Immature natural killer cell (primary cell): ENCODE measurements around the gene ACOX3. TPM values are rescaled to one million over a fixed set of nuclear protein-coding genes. Genes with fewer than 3 reads are reported as not detected.
A peak's percentile ranks its signal among the peaks of the same experiment; 100 is the strongest.
"Not testable (repeated sequence)": the region's sequence is repeated elsewhere in the genome, so short reads cannot be mapped to it uniquely, and the experiment has no call there.

Source experiments
- DNase-seq, 3 donors: peaks; one replicate each; pipeline ENCODE4 v3.0.0; 2022; ENCODE audit warnings: mixed read lengths in 1 of 3
- H3K27ac Mint-ChIP-seq, 6 donors: one replicate each; pipeline ENCODE4 v1.8.0; 2020; ENCODE audit warnings: mixed read lengths in 6 of 6, mild to moderate bottlenecking in 5 of 6, inconsistent platforms in 4 of 6, moderate library complexity in 3 of 6
- H3K27me3 Mint-ChIP-seq, 3 donors: one replicate each; pipeline ENCODE4 v1.8.0; 2020 to 2021; ENCODE audit warnings: low read depth in 3 of 3, mild to moderate bottlenecking in 3 of 3, mixed read lengths in 3 of 3, moderate library complexity in 3 of 3, inconsistent platforms in 1 of 3
- H3K36me3 Mint-ChIP-seq, 3 donors: one replicate each; pipeline ENCODE4 v1.8.0; 2020; ENCODE audit warnings: mixed read lengths in 3 of 3, inconsistent platforms in 2 of 3, mild to moderate bottlenecking in 2 of 3
- H3K4me1 Mint-ChIP-seq, 2 donors: one replicate each; pipeline ENCODE4 v1.8.0; 2020; ENCODE audit warnings: inconsistent platforms in 2 of 2, mild to moderate bottlenecking in 2 of 2, mixed read lengths in 2 of 2, moderate library complexity in 1 of 2
- H3K4me3 Mint-ChIP-seq, 5 donors: one replicate each; pipeline ENCODE4 v1.8.0; 2020; ENCODE audit warnings: mild to moderate bottlenecking in 5 of 5, mixed read lengths in 5 of 5, inconsistent platforms in 3 of 5, moderate library complexity in 3 of 5
- H3K9me3 Mint-ChIP-seq, 6 donors: one replicate each; pipeline ENCODE4 v1.8.0; 2020; ENCODE audit warnings: mild to moderate bottlenecking in 6 of 6, mixed read lengths in 6 of 6, inconsistent platforms in 4 of 6, moderate library complexity in 3 of 6
- polyA plus RNA-seq, 3 donors: library from polyadenylated mRNA; unstranded; fragments of 300-500 nt; fragmentation: Illumina TruSeq; gene quantifications; one replicate each; pipeline ENCODE4 v1.2.3, GENCODE V29; 2021

The ACOX3 gene
- polyA plus RNA-seq, 3 donors from 2014 or later = 11.3 to 15.9 (median 15.8) TPM

DNA sequence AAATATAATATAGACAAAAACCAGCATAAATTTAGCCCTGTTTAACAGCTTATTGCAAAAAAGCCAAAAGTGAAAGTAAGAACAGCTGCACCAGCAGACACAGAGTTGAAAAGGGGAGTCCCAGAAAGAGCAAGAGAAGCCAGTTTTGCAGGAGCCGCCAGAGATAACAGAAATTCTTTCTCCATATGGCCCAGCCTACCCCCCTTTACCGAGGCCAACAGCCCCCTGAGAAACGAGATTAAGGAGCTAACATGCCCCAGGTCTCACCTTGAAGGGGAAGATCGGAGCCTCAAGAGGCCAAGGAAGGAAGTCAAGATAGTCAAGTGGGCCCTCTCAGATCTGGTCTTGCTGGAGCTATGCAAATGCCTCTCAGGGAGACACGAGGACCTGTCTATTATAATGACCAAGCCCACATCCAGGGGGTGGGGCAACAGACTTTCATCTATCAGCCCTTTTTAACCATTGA lies 4.8 kb downstream of the ACOX3 start:
- DNase-seq = peak; percentile 14 to 17 (median 14)
- peak overlapping the region; percentile 70 to 80 (median 76) for H3K4me3 Mint-ChIP-seq
- H3K9me3 Mint-ChIP-seq = no peaks in the 10 kb centered on the region
- peaks cover 0 to 4% (median 0%) of the 10 kb centered on the region in 3 donors for H3K36me3 Mint-ChIP-seq
- H3K4me1 Mint-ChIP-seq = peaks cover 53 to 67% of the 10 kb centered on the region in 2 donors
- H3K27ac Mint-ChIP-seq = peak overlapping the region; percentile 80 to 91 (median 90)
- H3K27me3 Mint-ChIP-seq = peaks cover 3 to 13% (median 8%) of the 10 kb centered on the region in 3 donors

DNA sequence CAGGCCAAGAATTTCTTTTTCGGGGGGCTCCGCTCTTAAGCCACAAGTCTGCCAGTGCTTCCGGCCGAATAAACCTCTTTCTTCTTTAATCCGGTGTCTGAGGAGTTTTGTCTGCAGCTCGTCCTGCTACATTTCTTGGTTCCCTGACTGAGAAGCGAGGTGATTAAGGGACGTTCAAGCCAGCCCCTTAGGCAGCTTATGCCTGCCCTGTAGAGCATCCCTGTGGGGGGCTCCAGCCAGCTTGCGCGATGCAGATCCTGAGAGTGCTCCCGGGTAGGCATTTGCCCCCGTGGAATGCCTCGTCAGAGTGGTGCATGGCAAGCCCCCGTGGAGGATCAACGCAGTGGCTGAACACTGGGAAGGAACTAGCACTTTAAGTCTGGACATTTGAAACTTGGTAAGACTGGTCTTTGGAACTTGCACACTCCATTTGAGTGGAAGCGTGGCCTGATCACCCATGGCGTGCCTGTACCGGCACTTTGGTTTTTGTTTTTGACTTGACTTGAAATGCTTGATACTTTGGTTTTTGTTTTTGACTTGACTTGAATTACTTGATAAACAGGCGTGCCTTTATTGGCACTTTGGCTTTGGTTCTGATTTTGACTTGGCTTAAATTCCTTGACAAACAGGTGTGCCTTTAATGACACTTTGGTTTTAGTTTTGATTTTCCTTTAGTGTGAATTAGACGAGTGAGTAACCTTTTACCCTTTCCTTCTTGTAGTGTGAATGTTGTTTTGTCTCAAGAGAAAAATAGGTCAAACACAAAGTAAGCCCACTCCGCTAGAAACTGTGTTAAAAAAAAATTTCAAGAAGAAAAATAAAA lies 6.1 kb downstream of the ACOX3 start:
- H3K4me1 Mint-ChIP-seq = peaks cover 41 to 55% of the 10 kb centered on the region in 2 donors
- H3K27me3 Mint-ChIP-seq = peaks cover 0 to 7% (median 0%) of the 10 kb centered on the region in 3 donors
- peak overlapping the region in 4 of 5 donors; percentile 17 to 80 (median 78) for H3K4me3 Mint-ChIP-seq
- H3K9me3 Mint-ChIP-seq = no peaks in the 10 kb centered on the region
- peaks cover 0 to 4% (median 0%) of the 10 kb centered on the region in 3 donors for H3K36me3 Mint-ChIP-seq
- H3K27ac Mint-ChIP-seq = peak overlapping the region; percentile 67 to 91 (median 90)
- DNase-seq = no peak

DNA sequence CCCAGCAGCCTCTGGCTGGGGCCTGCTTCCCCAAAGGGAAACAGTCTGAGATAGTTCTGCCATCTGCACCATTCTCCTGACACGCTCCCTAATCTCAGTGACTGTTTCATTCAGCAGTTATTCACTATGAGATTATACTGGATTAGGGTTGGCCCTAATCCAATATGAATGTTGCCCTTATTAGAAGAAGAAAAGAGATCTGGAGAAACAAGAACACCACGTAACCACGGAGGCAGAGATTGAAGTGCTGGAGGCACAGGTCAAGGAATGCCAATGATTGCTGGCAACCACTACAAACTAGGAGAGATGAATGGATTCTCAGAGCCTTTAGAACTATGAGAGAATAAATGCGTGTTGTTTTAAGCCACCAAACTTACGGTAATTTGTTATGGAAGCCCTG lies 7.4 kb downstream of the ACOX3 start:
- Mint-ChIP-seq H3K4me3 (no peak overlapping the region), H3K27me3 (peaks cover 5 to 16% (median 10%) of the 10 kb centered on the region in 3 donors), H3K9me3 (no peaks in the 10 kb centered on the region), H3K27ac (peak overlapping the region in 3 of 6 donors; percentile 12 to 23 (median 17)), H3K4me1 (peaks cover 41 to 55% of the 10 kb centered on the region in 2 donors), H3K36me3 (peaks cover 0 to 4% (median 0%) of the 10 kb centered on the region in 3 donors)
- no peak for DNase-seq

DNA sequence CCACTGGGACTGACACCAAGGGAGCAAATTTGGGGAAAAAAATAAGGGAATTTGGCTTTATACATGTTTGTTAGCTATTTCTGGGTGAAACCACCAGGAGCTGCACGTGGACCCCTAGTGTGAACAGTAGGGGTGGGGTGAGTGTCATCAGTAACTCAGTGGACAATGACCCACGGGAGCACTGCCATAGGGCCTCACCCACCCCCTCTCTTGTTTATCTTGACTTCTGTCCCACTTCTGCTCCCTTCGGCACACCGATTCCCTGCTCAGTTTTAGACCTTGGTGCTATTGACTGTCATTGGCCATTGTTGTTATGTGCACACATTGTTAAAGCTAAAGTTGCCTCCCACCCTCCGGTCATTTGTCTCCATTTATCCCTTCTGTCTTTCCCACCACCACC lies 9.0 kb downstream of the ACOX3 start:
- Mint-ChIP-seq H3K9me3 (no peaks in the 10 kb centered on the region), H3K27me3 (peaks cover 9 to 21% (median 13%) of the 10 kb centered on the region in 3 donors), H3K27ac (no peak overlapping the region), H3K4me3 (no peak overlapping the region), H3K36me3 (peaks cover 0 to 4% (median 0%) of the 10 kb centered on the region in 3 donors), H3K4me1 (peaks cover 46 to 58% of the 10 kb centered on the region in 2 donors)
- DNase-seq = no peak

DNA sequence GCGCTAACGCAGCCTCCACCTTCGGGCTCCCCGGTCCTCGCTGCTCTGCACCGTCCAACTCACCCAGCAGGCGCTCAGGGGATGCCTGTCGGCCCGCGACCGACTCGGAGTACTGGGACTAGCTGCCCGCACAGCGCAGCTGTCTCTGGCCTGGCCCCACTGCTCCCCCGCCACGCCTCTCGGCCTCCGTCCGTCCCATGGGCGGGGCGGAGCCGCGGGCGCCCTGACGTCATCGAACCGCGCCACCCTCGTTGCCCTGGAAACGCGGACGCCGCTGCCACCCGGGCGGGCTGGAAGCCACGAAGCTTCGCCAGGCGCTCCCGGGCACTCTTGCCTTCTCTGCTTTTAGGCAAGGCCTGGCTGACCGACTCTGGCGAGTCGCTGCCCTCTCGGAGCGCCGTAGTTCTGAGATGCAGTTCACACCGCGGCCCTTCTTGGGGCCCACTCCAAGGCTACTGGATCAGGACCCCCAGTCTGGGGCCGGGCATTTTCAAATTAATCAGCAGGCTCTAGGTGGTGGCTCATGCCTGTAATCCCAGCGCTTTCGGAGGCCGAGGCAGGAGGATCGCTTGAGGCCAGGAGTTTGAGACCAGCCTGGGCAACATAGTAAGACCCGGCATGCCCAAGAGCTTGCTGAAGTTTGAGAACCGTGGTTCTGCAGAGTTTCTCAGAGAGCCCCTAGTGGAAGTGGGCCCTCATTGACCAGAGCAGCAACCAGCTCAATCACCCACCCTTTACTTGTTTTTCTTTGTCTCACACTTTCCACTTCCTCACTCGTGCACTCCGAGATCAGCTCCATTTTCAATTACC lies 12.0 kb downstream of the ACOX3 start:
- Mint-ChIP-seq H3K9me3 (no peaks in the 10 kb centered on the region), H3K4me1 (peaks cover 25 to 41% of the 10 kb centered on the region in 2 donors), H3K27ac (peak overlapping the region; percentile 77 to 96 (median 92)), H3K36me3 (peaks cover 0 to 4% (median 0%) of the 10 kb centered on the region in 3 donors), H3K4me3 (peak overlapping the region; percentile 92 to 97 (median 95)), H3K27me3 (peaks cover 9 to 17% (median 13%) of the 10 kb centered on the region in 3 donors)
- DNase-seq = peak; percentile 91 to 94 (median 93)

DNA sequence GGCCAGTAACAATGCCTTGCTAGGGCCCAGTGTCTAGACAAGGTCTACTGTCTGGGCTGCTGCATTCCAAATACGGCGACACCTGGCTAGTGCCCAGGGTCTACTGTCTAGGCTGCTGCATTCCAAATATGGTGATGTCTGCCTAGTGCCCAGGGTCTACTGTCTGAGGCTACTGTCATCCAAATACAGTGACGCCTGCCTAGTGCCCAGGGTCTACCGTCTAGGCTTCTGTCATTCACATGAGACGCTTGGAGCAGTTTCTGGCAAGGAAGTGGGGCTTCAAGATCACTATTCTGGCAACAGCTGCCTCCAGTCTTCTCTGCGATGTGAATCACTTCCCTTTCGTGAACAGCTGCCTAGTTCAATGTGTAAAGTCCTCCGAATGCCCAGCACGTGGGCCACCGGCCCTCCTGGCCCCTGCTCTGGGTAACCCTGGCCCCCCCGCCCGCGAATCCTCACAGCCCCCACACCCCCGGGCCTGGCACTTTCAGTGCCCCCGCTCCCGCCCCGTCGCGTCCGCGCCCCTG lies 12.7 kb downstream of the ACOX3 start:
- peaks cover 9 to 17% (median 13%) of the 10 kb centered on the region in 3 donors for H3K27me3 Mint-ChIP-seq
- H3K36me3 Mint-ChIP-seq = peaks cover 0 to 4% (median 0%) of the 10 kb centered on the region in 3 donors
- DNase-seq = no peak
- H3K4me1 Mint-ChIP-seq = peaks cover 23 to 35% of the 10 kb centered on the region in 2 donors
- no peaks in the 10 kb centered on the region for H3K9me3 Mint-ChIP-seq
- H3K4me3 Mint-ChIP-seq = peak overlapping the region; percentile 92 to 97 (median 95)
- peak overlapping the region; percentile 77 to 96 (median 92) for H3K27ac Mint-ChIP-seq

DNA sequence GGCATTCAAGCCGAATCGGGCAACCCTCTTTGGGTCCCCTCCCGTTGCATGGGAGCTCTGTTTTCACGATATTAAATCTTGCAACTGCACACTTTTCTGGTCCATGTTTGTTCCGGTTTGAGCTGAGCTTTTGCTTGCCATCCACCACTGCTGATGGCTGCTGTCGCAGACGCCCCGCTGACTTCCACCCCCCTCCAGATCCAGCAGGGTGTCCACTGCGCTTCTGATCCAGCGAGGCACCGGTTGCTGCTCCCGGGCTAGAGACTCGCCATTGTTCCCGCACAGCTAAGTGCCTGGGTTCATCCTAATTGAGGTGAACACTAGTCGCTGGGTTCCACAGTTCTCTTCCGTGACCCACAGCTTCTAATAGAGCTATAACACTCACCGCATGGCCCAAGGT lies 13.3 kb downstream of the ACOX3 start:
- H3K36me3 Mint-ChIP-seq = peaks cover 0 to 4% (median 0%) of the 10 kb centered on the region in 3 donors
- H3K27ac Mint-ChIP-seq = peak overlapping the region in 2 of 6 donors; percentile 61 to 86
- H3K27me3 Mint-ChIP-seq = peaks cover 9 to 17% (median 13%) of the 10 kb centered on the region in 3 donors
- peaks cover 23 to 35% of the 10 kb centered on the region in 2 donors for H3K4me1 Mint-ChIP-seq
- no peak for DNase-seq
- peak overlapping the region; percentile 52 to 96 (median 94) for H3K4me3 Mint-ChIP-seq
- H3K9me3 Mint-ChIP-seq = no peaks in the 10 kb centered on the region

DNA sequence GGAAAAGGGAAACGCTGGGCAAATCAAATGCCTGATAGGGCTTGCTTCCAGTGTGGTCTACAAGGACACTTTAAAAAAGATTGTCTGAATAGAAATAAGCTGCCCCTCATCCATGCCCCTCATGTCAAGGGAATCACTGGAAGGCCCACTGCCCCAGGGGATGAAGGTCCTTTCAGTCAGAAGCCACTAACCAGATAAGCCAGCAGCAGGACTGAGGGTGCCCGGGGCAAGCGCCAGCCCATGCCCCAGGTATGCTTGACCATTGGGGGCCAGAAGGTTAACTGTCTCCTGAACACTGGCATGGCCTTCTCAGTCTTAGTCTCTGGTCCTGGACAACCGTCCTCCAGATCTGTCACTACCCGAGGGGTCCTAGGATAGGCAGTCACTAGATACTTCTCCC lies 17.7 kb downstream of the ACOX3 start:
- H3K4me3 Mint-ChIP-seq = no peak overlapping the region
- H3K9me3 Mint-ChIP-seq = no peaks in the 10 kb centered on the region
- DNase-seq = no peak
- peaks cover under 1 to 3% (median 3%) of the 10 kb centered on the region in 3 donors for H3K27me3 Mint-ChIP-seq
- H3K36me3 Mint-ChIP-seq = peaks cover 0 to 3% (median 2%) of the 10 kb centered on the region in 3 donors
- peaks cover 12 to 21% of the 10 kb centered on the region in 2 donors for H3K4me1 Mint-ChIP-seq
- no peak overlapping the region for H3K27ac Mint-ChIP-seq

DNA sequence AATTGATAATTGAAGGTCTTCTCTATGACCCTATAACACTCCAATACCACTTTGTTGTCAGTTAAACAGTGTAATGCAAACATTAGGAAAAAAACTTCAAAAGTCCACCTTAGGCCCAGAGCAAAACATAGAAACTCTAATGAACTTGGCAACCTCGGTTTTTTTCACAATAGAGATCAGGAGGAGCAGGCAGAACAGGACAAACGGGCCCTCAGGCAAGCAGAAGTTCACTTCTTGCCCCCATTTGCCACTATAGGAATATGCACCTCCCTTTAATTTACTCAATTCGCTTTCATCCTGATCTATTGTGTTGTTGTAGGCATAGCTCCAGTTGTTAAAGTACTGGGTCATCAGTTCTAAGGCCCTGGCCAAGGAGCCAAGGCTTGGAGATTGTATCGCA lies 18.2 kb downstream of the ACOX3 start:
- DNase-seq = no peak
- Mint-ChIP-seq H3K4me3 (no peak overlapping the region), H3K9me3 (no peaks in the 10 kb centered on the region), H3K27ac (no peak overlapping the region), H3K36me3 (peaks cover 0 to 5% (median 3%) of the 10 kb centered on the region in 3 donors), H3K27me3 (peaks cover 0 to 5% (median 2%) of the 10 kb centered on the region in 3 donors), H3K4me1 (peaks cover 8 to 16% of the 10 kb centered on the region in 2 donors)

DNA sequence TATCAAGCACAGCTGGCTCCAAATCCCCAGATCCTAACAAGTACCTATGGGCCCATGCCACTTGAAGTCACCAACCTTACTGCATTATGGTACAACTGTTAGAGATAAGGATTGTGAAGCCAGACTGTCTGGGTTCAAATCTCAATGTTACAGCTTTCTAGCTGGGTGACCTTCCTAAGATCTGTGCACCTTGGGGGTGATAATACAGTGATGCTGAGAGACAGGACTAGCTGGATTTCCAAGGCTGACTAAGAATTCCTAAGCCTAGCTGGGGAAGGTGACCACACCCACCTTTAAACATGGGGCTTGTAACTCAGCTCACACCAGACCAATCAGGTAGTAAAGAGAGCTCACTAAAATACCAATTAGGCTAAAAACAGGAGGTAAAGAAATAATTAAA lies 20.4 kb downstream of the ACOX3 start:
- H3K4me3 Mint-ChIP-seq, H3K9me3 Mint-ChIP-seq, DNase-seq, H3K4me1 Mint-ChIP-seq, H3K27me3 Mint-ChIP-seq, H3K27ac Mint-ChIP-seq: not testable (repeated sequence)
- H3K36me3 Mint-ChIP-seq = peaks cover 0 to 14% (median 8%) of the 10 kb centered on the region in 3 donors

DNA sequence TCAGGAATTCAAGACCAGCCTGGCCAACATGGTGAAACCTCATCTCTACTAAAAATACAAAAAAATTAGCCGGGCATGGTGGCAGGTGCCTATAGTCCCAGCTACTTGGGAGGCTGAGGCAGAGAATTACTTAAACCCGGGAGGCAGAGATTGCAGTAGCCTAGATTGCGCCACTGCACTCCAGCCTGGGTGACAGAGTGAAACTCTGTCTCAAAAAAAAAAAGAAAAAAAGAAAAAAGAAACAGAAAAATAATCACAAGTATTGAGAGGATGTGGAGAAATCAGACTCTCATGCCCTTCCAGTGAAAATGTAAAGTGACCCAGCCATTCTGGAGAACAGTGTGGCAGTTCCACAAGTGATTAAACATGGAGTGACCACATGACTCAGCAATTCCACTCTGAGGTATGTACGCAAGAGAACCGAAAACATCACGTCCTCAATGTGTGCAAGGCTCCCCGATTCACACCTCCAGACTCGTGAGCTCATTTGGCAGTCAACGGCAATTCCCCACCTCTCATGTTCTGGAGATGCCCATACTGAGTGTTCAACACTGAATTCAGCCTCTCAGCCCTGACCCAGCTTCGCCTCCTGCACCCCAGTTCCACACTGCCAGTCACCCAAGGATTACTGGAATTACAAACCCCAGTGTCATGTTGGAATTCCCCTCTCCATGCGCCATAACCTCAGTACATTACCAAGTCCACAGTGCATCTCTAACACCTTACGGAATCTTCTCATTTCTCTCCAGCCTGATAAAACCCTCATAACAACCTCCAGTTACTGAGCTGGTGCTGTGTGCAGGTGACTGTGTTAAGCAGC lies 21.1 kb downstream of the ACOX3 start:
- DNase-seq = peak in 1 of 3 donors; percentile 47
- H3K27ac Mint-ChIP-seq = peak overlapping the region in 2 of 6 donors; percentile 75 to 82
- H3K4me3 Mint-ChIP-seq = no peak overlapping the region

DNA sequence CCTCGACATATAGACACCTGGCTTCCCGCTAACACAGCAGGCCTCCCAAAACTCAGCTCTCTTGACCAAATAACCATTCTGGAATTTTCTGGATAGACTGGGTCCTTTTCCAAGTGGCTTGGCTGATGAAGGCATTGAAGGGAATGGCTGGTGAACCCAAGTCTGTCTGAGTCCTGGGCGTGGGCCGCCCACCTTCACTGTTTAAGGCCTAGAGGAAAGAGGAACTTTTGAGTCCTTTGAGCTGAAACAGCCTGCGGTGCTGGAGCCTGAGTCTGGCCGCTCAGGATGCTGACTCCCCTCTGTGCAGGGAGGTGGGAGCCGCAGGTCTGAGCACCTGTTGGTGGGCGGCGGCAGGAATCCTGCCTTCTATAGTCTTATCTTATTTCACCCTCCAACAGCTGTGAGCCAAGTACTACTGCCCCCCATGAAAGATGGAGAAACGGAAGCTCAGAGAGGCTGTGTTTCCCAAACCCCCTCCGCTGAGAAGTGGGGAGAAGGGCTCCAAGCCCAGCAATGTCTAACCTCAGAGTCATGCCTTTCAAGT lies 23.4 kb downstream of the ACOX3 start:
- H3K36me3 Mint-ChIP-seq = peaks cover 8 to 29% (median 27%) of the 10 kb centered on the region in 3 donors
- H3K9me3 Mint-ChIP-seq = no peaks in the 10 kb centered on the region
- DNase-seq = no peak
- H3K27ac Mint-ChIP-seq = no peak overlapping the region
- no peak overlapping the region for H3K4me3 Mint-ChIP-seq
- peaks cover 0 to 3% (median 1%) of the 10 kb centered on the region in 3 donors for H3K27me3 Mint-ChIP-seq
- peaks cover 9 to 11% of the 10 kb centered on the region in 2 donors for H3K4me1 Mint-ChIP-seq

More for the DNA sequence above, 21.1 kb downstream of the ACOX3 start:
- peaks cover 0 to 3% (median 1%) of the 10 kb centered on the region in 3 donors for H3K27me3 Mint-ChIP-seq
- H3K4me1 Mint-ChIP-seq = peaks cover 2 to 5% of the 10 kb centered on the region in 2 donors
- no peaks in the 10 kb centered on the region for H3K9me3 Mint-ChIP-seq
- peaks cover 4 to 16% (median 15%) of the 10 kb centered on the region in 3 donors for H3K36me3 Mint-ChIP-seq
